ENCODE data around the gene LRRC39.

- no peak for TF ChIP-seq EZH2 (IDR thresholded peaks at IDR 0.05; ENCODE audit: borderline replicate concordance, low read length)
- TF ChIP-seq CTCF (IDR thresholded peaks at IDR 0.05; ENCODE audit: low read length): peak; percentile 27; the same call in 1 of the 2 replicates
Observed at GRCh38 chr1:100134872-100135271, 43.2 kb downstream of the LRRC39 start.
